HepG2 (cell line): ENCODE results near the gene OR4E2. TPM values are rescaled to one million over a fixed set of nuclear protein-coding genes. Genes with fewer than 3 reads are reported as not detected.
A peak's percentile ranks its signal among the peaks of the same experiment; 100 is the strongest.

ENCODE experiments used
- ATAC-seq: fragments of 200-7000 bp; cut with Tn5 transposase; 3 replicates; pipeline ENCODE4 v1.9.1; 2020; ENCODE audit warnings: mild to moderate bottlenecking, moderate library complexity
- BruUV-seq: library from RNA; stranded (reverse); fragments of 400-500 nt; replicated peaks from 2 replicates; lab custom pipeline; 2021; lab: Mats Ljungman, UMichigan
- CTCF ChIA-PET: fragments of 300-600 bp; formaldehyde crosslinking; extraction: SDS; loops from one replicate; lab custom pipeline; 2021; ENCODE audit warnings: low total read pairs, inconsistent platforms, low intra/inter-chr PET ratio; lab: Yijun Ruan, JAX
- POLR2A ChIA-PET: fragments of 350-600 bp; sonication (Branson Sonifier 250); formaldehyde crosslinking; loops from one replicate; lab custom pipeline; 2020; ENCODE audit warnings: antibody characterized with exemption, inconsistent platforms; lab: Yijun Ruan, JAX
- DNase-seq: peaks from one replicate; pipeline ENCODE4 v3.0.0-alpha.2; 2015; ENCODE audit warnings: low spot score
- FAIRE-seq: peaks from 3 replicates; lab custom pipeline; 2011; peaks lifted over from hg19 to GRCh38; lab: Jason Lieb, UNC
- H2AFZ ChIP-seq: one replicate; pipeline ENCODE4 v1.6.1; 2011; ENCODE audit warnings: low read length, inconsistent platforms
- H3K27ac ChIP-seq: fragments of 300-600 bp; 3 replicates; pipeline ENCODE4 v1.8.0; 2011; ENCODE audit warnings: mixed run types, mild to moderate bottlenecking, mixed read lengths, low read length, inconsistent platforms; ENCODE audit not compliant: insufficient read depth; ENCODE audit errors: extremely low read length
- H3K27me3 ChIP-seq, 2 experiments: fragments of 200-600 bp in 1 of 2; 2 replicates in 1 of 2; 3 replicates in 1 of 2; pipeline versions ENCODE4 v1.6.0 to v1.8.0; 2011; ENCODE audit warnings: low read length in 2 of 2, mild to moderate bottlenecking in 2 of 2, moderate library complexity in 2 of 2, inconsistent platforms in 1 of 2; ENCODE audit not compliant: insufficient read depth in 2 of 2, control insufficient read depth in 1 of 2
- H3K36me3 ChIP-seq, 2 experiments: fragments of 200-600 bp in 1 of 2; replicated peaks in 1 of 2; 2 replicates in 1 of 2; 3 replicates in 1 of 2; pipeline versions ENCODE4 v1.5.1 to v1.8.0; 2011; ENCODE audit warnings: low read length in 2 of 2, inconsistent platforms in 1 of 2; ENCODE audit not compliant: insufficient read depth in 2 of 2, control insufficient read depth in 1 of 2
- H3K4me1 ChIP-seq: 2 replicates; pipeline ENCODE4 v1.5.1; 2012; ENCODE audit warnings: low read length, inconsistent platforms; ENCODE audit not compliant: insufficient read depth
- H3K4me2 ChIP-seq: 2 replicates; pipeline ENCODE4 v1.6.0; 2011; ENCODE audit warnings: low read depth, low read length, inconsistent platforms
- H3K4me3 ChIP-seq, 3 experiments: fragments of 200-600 bp in 1 of 3; sonication (generic), shearing (Covaris generic) in 1 of 3; replicated peaks in 1 of 3; 2 replicates each; pipeline ENCODE4 v1.5.1; 2011 to 2016; ENCODE audit warnings: low read length in 3 of 3, inconsistent platforms in 2 of 3, low read depth in 2 of 3, mild to moderate bottlenecking in 2 of 3, control low read depth in 1 of 3, mixed read lengths in 1 of 3; ENCODE audit not compliant: insufficient read depth in 1 of 3
- H3K79me2 ChIP-seq: one replicate; pipeline ENCODE4 v1.6.1; 2011; ENCODE audit warnings: low read length, inconsistent platforms; ENCODE audit not compliant: insufficient read depth
- H3K9ac ChIP-seq: 2 replicates; pipeline ENCODE4 v1.6.0; 2011; ENCODE audit warnings: mild to moderate bottlenecking, low read depth, low read length, inconsistent platforms; ENCODE audit not compliant: insufficient read depth
- H3K9me3 ChIP-seq: 2 replicates; pipeline ENCODE4 v1.5.1; 2012; ENCODE audit warnings: mild to moderate bottlenecking, low read length
- H4K20me1 ChIP-seq: 2 replicates; pipeline ENCODE4 v1.6.0; 2011; ENCODE audit warnings: inconsistent platforms, mild to moderate bottlenecking, low read length, moderate library complexity; ENCODE audit not compliant: insufficient read depth
- FOXA1 ChIP-seq, 2 experiments: fragments of 450-650 bp in 1 of 2; sonication (generic) in 1 of 2; formaldehyde crosslinking in 1 of 2; IDR thresholded peaks; 2 replicates each; pipeline versions ENCODE4 v1.4.0 to v1.6.1; 2016 to 2020; ENCODE audit warnings: missing genetic modification reagents in 1 of 2
- FOXA3 ChIP-seq: IDR thresholded peaks from 2 replicates; pipeline ENCODE4 v1.6.1; 2016; ENCODE audit warnings: missing genetic modification reagents, missing compliant biosample characterization
- NFIB ChIP-seq: sonication (generic); formaldehyde crosslinking; IDR thresholded peaks from 2 replicates; pipeline ENCODE4 v1.9.0; 2021; ENCODE audit warnings: missing genetic modification reagents, mild to moderate bottlenecking, borderline replicate concordance
- SIN3B ChIP-seq: fragments of 150-350 bp; IDR thresholded peaks from 2 replicates; pipeline ENCODE4 v1.6.1; 2014; ENCODE audit warnings: low read length
- TOPORS ChIP-seq: sonication (generic); formaldehyde crosslinking; IDR thresholded peaks from 2 replicates; pipeline ENCODE4 v1.8.0; 2023; ENCODE audit warnings: mild to moderate bottlenecking, missing genetic modification reagents
- ZBTB38 ChIP-seq: sonication (generic); formaldehyde crosslinking; IDR thresholded peaks from 2 replicates; pipeline ENCODE4 v1.5.1; 2020; ENCODE audit warnings: mild to moderate bottlenecking, missing genetic modification reagents
- ZNF30 ChIP-seq: sonication (generic); formaldehyde crosslinking; IDR thresholded peaks from 2 replicates; pipeline ENCODE4 v1.5.0; 2020; ENCODE audit warnings: mild to moderate bottlenecking, missing genetic modification reagents
- ZNF496 ChIP-seq: sonication (generic); formaldehyde crosslinking; IDR thresholded peaks from 2 replicates; pipeline ENCODE4 v1.8.1; 2023; ENCODE audit warnings: mild to moderate bottlenecking, moderate library complexity, missing genetic modification reagents; ENCODE audit not compliant: insufficient replicate concordance
- ZNF501 ChIP-seq: sonication (generic); formaldehyde crosslinking; IDR thresholded peaks from 2 replicates; pipeline ENCODE4 v1.5.1; 2020; ENCODE audit warnings: mild to moderate bottlenecking, moderate library complexity, missing genetic modification reagents
- WGBS: methylation state at CpG from one replicate; pipeline ENCODE4 v1.1.6; 2017; ENCODE audit warnings: low lambda C conversion rate; 5-methylcytosine and 5-hydroxymethylcytosine counted together
- in situ Hi-C: cut with HindIII; loops from 2 replicates; pipeline ENCODE4 v1.10.0; 2017; ENCODE audit warnings: low pct_unique_long_range_greater_than_20kb; ENCODE audit not compliant: extremely low pct_ligation_motif_present
- intact Hi-C: fragments of 100-400 bp; cut with micrococcal nuclease; formaldehyde crosslinking; loops from one replicate; pipeline ENCODE4 v1.10.0; 2022; ENCODE audit not compliant: unreplicated experiment
- polyA plus RNA-seq, 8 experiments: library from polyadenylated mRNA; depleted of rRNA in 3 of 8; stranded (reverse) in 7 of 8; unstranded in 1 of 8; fragments of >200 nt; fragmentation: Illumina TruSeq in 4 of 8; extraction: Trizol in 4 of 8; gene quantifications; 2 replicates each; pipeline versions ENCODE4 v1.2.1 to v1.2.3, GENCODE V29; 2011 to 2016; ENCODE audit warnings: low read depth in 4 of 8, missing spikeins in 1 of 8, mixed read lengths in 1 of 8; ENCODE audit not compliant: insufficient read depth in 1 of 8
- total RNA-seq, 5 experiments: library from RNA; depleted of rRNA; stranded (reverse); fragments of >200 nt; fragmentation: Illumina TruSeq; extraction: Trizol; gene quantifications; 2 replicates each; pipeline ENCODE4 v1.2.3, GENCODE V29; 2016; ENCODE audit warnings: low read depth in 1 of 5
- TF ChIP-seq, protein P1 (sequence below): sonication (generic); IDR thresholded peaks from 2 replicates; pipeline ENCODE4 v1.6.1; 2016; ENCODE audit warnings: low read depth, borderline replicate concordance
- TF ChIP-seq, protein P2 (sequence below): sonication (generic); formaldehyde crosslinking; IDR thresholded peaks from 2 replicates; pipeline ENCODE4 v1.4.0; 2020; ENCODE audit warnings: missing genetic modification reagents
- TF ChIP-seq, protein P3 (sequence below): sonication (generic); formaldehyde crosslinking; IDR thresholded peaks from 2 replicates; pipeline ENCODE4 v1.4.0; 2020; ENCODE audit warnings: missing genetic modification reagents

OR4E2 gene
- total and polyA plus RNA-seq, 2 of the 13 experiments (the other 11 are each of a cell fraction or from before 2014, with no cell fraction given) = not detected

DNA sequence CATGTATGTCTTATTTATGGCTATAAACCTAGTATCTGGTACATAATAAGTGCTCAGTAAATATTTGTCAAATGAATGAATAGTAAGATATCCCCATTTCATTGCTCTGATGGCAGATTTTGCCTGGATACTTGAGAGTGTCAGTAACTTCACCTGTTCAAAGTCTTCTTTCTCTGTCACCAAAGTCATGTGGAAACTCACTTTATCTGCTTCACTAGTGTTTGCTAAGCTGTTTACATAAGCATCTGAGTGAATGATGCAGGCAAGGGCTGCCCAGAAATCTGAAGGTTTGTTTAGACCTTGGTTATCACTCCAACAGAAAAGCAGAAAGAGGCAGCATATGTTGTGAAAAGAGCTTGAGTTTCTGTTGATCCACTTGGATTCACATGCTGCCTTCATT is 15.6 kb downstream of the OR4E2 start:
- no peak overlapping the region for H3K27ac ChIP-seq
- ChIA-PET POLR2A (no interaction called here), CTCF (no interaction called here)
- no peak overlapping the region for H2AFZ ChIP-seq
- intact Hi-C loops = no loop called here
- in situ Hi-C loops = no loop called here
- FAIRE-seq (no peak), ATAC-seq (peak; percentile 37; the same call in 2 of the 3 replicates), DNase-seq (peak; percentile 18)
- H3K9me3 ChIP-seq = no peaks in the 10 kb centered on the region
- TF ChIP-seq TOPORS (CRISPR knock-in tag) (no peak), FOXA1 (IDR thresholded peaks at IDR 0.05) (no peak), FOXA1 (CRISPR knock-in tag; IDR thresholded peaks at IDR 0.05) (peak; percentile 63), FOXA3 (CRISPR knock-in tag) (peak; percentile 48; the same call in 1 of the 2 replicates)
- H4K20me1 ChIP-seq = no peaks in the 10 kb centered on the region
- no peaks in the 10 kb centered on the region; a peak in 1 of 5 replicates for H3K27me3 ChIP-seq
- no peak overlapping the region for H3K4me3 ChIP-seq
- H3K9ac ChIP-seq = no peak overlapping the region
- H3K4me1 ChIP-seq = peaks cover 5% of the 10 kb centered on the region; the same call in 1 of the 2 replicates
- H3K79me2 ChIP-seq = no peaks in the 10 kb centered on the region
- H3K4me2 ChIP-seq = no peak overlapping the region
- BruUV-seq = no TSS peak
- H3K36me3 ChIP-seq = no peaks in the 10 kb centered on the region

DNA sequence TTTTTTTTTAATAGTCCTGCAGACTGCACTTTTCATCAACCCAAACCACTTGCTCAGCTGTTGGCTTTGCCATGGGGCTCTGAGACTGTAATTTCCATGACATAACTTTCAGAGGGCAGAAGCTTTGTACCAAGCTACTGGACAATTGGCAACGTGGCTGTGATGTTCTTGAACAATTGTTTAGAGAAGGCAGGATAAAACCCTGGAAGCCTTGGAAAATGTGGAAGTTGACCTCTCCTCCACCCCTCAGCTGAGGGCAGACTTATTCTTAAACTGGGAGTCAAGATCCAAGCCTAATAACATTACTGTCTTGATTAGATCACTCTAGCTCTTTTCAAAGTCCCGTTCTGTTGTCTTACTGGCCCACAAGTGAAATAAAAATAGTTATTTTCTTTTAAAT is 17.7 kb downstream of the OR4E2 start:
- Histone ChIP-seq H3K4me3 (no peak overlapping the region), H3K27ac (no peak overlapping the region), H2AFZ (no peak overlapping the region), H3K9me3 (peaks cover 18% of the 10 kb centered on the region), H3K27me3 (no peaks in the 10 kb centered on the region; a peak in 1 of 5 replicates), H4K20me1 (no peaks in the 10 kb centered on the region), H3K4me2 (no peak overlapping the region), H3K4me1 (peaks cover 5% of the 10 kb centered on the region; the same call in 1 of the 2 replicates), H3K9ac (no peak overlapping the region), H3K79me2 (no peaks in the 10 kb centered on the region), H3K36me3 (no peaks in the 10 kb centered on the region)
- no TSS peak for BruUV-seq
- ChIA-PET CTCF (no interaction called here), POLR2A (no interaction called here)
- 0% methylated on average over 2 of the region's 2 CpGs for WGBS
- FAIRE-seq (no peak), DNase-seq (no peak), ATAC-seq (no peak)
- in situ Hi-C loops (no loop called here), intact Hi-C loops (no loop called here)
- TF ChIP-seq, protein P1, sequence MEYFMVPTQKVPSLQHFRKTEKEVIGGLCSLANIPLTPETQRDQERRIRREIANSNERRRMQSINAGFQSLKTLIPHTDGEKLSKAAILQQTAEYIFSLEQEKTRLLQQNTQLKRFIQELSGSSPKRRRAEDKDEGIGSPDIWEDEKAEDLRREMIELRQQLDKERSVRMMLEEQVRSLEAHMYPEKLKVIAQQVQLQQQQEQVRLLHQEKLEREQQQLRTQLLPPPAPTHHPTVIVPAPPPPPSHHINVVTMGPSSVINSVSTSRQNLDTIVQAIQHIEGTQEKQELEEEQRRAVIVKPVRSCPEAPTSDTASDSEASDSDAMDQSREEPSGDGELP = no peak
- TF ChIP-seq ZBTB38 (CRISPR knock-in tag) (no peak), ZNF496 (CRISPR knock-in tag) (no peak), SIN3B (no peak), ZNF501 (no peak), NFIB (no peak), FOXA3 (CRISPR knock-in tag) (no peak), ZNF30 (no peak)
- TF ChIP-seq, protein P2, sequence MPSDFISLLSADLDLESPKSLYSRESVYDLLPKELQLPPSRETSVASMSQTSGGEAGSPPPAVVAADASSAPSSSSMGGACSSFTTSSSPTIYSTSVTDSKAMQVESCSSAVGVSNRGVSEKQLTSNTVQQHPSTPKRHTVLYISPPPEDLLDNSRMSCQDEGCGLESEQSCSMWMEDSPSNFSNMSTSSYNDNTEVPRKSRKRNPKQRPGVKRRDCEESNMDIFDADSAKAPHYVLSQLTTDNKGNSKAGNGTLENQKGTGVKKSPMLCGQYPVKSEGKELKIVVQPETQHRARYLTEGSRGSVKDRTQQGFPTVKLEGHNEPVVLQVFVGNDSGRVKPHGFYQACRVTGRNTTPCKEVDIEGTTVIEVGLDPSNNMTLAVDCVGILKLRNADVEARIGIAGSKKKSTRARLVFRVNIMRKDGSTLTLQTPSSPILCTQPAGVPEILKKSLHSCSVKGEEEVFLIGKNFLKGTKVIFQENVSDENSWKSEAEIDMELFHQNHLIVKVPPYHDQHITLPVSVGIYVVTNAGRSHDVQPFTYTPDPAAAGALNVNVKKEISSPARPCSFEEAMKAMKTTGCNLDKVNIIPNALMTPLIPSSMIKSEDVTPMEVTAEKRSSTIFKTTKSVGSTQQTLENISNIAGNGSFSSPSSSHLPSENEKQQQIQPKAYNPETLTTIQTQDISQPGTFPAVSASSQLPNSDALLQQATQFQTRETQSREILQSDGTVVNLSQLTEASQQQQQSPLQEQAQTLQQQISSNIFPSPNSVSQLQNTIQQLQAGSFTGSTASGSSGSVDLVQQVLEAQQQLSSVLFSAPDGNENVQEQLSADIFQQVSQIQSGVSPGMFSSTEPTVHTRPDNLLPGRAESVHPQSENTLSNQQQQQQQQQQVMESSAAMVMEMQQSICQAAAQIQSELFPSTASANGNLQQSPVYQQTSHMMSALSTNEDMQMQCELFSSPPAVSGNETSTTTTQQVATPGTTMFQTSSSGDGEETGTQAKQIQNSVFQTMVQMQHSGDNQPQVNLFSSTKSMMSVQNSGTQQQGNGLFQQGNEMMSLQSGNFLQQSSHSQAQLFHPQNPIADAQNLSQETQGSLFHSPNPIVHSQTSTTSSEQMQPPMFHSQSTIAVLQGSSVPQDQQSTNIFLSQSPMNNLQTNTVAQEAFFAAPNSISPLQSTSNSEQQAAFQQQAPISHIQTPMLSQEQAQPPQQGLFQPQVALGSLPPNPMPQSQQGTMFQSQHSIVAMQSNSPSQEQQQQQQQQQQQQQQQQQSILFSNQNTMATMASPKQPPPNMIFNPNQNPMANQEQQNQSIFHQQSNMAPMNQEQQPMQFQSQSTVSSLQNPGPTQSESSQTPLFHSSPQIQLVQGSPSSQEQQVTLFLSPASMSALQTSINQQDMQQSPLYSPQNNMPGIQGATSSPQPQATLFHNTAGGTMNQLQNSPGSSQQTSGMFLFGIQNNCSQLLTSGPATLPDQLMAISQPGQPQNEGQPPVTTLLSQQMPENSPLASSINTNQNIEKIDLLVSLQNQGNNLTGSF (CRISPR knock-in tag) = no peak
- TF ChIP-seq, protein P3, sequence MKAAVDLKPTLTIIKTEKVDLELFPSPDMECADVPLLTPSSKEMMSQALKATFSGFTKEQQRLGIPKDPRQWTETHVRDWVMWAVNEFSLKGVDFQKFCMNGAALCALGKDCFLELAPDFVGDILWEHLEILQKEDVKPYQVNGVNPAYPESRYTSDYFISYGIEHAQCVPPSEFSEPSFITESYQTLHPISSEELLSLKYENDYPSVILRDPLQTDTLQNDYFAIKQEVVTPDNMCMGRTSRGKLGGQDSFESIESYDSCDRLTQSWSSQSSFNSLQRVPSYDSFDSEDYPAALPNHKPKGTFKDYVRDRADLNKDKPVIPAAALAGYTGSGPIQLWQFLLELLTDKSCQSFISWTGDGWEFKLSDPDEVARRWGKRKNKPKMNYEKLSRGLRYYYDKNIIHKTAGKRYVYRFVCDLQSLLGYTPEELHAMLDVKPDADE (CRISPR knock-in tag) = no peak
